IPS-NIHi11 (cell line): ENCODE measurements around the gene GORASP1.
A peak's percentile ranks its signal among the peaks of the same experiment; 100 is the strongest.

Source experiments
- DNase-seq: peaks from one replicate; pipeline ENCODE4 v3.0.0; 2012; ENCODE audit warnings: mixed read lengths, low spot score

GORASP1 gene

DNA sequence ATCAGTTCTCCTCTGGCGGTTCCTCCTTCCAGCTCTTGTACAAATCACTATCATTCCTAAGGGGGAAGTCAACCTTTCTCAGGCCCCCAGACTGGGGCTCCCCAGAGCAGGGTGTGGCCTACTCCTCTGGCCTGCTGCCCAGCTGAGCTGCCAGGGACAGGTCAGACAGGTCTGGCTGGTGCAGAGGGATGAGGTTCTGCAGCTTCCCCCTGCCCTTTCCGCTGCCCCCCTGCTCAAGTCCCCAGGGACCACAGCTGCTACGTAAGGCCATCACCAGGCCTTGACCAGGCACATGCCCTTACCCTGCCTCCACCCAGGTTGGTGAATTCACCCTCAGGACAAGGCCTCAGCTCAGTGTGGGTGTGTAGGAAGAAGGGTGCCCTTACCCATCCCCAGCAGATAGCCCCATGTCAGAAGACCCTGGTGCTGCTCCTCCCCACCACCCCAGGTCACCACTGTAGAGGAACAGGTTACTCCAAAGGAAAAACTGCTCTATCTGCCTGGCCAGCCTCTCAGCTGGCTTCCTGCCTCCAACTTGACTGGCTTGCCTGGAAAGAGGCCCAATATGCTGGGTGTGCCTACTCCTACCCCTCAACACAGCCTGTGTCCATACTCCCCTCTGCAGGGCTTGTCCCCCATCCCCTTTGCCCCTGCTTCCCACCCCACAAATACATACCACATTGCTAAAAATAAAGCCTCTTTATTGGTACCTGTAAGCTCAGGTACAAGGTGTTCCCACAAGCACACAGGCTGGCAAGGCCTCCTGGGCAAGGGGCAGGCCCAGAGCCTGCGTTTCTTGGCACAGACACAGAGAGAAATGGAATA is 34.0 kb upstream of the GORASP1 start:
- peak; percentile 52 for DNase-seq

DNA sequence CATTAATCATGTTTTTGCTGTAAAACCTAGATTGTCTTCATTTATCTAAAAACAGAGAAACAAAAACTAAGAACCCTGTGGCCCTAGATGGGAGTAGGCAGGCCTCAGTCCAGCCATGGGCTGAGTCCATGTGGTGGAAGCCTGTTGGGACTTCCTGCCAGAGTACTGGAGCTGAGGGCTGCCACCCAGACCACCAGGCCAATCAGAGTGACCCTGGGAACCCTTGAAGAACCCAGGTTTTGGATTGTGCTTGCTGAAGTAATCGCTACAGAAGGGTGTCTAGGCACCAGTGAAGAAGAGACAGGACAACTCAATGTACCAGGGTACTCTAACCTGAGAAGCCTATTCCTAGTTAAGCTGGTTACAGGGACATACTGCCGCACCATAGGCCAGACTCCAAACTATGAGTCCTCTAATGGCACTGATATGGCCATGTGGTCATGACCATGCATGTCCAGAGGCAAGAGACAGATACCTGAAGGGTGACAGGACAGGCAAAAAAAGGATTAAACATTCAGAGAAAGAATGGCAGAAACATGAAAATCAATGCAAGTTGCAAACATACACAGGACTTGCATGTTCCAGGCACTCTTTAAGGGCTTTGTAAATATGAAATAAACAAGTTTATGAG is 33.0 kb upstream of the GORASP1 start:
- DNase-seq, result no peak

DNA sequence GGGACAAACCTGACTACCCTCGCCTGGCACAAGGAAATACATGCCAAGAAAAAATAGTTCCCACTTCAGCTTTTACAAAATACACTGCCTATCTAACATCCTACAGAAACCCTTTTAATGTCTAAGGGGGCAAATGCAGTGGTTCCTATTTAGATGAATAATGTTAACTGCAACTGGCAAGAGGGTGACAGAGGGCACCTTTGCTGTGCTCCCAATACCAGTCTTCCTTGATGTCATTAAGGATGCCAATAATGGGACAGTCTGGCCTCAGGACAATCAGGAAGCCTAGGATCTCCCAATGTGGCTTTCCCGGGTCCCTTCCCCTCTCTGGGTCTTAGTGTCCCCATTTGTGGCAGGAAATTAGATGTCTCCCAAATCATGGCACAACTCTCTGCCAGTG is 32.0 kb upstream of the GORASP1 start:
- DNase-seq, result no peak

DNA sequence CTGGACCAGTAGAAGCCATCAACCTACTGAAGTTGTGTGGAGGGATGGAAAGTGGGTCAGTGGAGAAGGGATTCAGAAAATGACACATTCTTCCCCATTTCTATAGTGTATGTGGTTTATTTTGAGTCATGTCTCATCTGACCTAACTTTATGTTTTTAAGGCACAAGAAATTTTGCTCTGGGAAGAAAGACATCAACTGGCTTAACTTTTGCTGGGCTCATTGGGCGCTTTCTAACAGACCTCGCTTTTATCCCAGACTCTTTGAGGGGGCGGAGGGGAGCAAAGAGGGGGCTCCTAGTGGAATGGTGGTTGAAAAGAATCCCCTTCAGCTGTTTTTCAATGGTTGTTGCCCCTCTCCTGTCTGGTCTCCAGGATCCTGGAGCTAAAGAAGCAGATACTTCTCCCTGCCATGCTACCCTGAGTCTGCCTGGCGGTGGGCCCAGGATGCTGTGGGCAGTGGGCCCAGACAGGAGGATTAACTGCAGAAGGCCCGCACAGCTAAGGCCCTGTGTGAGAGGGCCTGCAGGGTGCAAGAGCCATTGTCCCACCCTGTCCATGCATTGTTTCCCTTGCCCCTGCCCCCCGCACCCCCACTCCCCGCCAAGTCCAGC is 31.5 kb upstream of the GORASP1 start:
- DNase-seq, result no peak

DNA sequence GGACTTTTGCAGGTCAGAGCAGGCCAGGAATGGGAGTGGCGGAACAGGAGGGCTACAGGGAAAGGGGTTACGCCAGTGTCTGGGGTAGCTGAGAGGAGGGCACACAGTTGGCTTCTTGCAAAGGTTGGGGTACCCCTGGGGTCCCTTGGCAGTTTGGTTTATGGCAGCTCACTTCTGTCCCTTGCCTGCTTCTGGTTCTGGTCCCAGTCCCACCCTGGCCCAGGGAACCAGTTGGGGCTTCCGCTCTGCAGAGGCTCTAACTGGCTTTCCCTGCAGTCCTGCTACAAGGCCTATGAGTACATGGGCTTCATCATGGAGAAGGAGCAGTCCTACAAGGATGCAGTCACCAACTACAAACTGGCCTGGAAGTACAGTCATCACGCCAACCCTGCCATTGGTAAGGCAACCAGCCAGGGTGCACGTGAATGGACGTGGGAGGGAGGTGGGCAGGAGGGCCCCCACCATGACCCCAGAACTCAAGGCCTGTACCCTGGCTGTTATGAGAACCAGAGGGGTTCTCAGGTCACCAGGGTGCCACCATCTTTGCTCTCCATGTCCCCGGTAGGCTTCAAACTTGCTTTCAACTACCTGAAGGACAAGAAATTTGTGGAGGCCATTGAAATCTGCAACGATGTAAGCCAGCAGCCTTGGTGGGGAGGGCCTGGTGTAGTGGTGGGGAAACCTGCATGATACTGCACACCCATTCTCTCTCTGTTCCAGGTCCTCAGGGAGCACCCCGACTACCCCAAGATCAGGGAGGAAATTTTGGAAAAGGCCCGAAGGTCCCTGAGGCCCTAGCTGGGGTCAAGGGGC is 30.8 kb upstream of the GORASP1 start:
- DNase-seq, result no peak

GRCh38 chr3:39137435-39137936 is 30.1 kb upstream of the GORASP1 start:
- DNase-seq, result no peak

- no peak for DNase-seq
These were observed 29.4 kb upstream of the GORASP1 start for GRCh38 chr3:39136533-39137434.

DNA sequence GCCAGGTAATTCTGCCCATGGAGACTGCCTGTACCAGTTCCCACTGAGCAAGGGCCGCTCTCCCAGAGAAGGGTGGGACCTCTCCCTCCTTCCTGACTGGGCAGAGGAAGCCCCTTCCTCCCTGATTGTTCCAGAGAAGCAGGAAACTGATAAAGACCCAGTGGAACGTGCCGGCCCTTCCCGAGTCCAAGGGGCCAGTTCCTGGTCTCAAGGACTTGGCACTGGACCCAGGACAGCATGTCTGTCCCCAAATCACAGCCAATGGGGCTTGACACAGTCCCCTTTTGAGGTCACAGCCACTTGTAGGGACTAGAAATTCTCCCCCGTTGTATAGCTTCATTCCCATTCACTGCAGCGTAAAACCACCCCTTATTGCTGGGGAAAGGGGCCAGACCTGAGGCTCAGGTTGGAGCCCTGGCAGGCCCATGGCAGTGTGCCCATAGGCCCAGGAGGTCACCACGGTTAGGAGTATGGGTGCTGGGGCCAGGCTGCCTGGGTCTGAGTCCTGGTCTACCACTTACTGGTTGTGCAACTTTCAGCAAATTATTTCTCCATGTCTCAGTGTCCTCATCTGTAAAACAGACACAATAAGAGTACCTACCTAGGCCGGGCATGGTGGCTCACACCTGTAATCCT is 27.9 kb upstream of the GORASP1 start:
- DNase-seq, result no peak

GRCh38 chr3:39134305-39134704 is 26.9 kb upstream of the GORASP1 start:
- no peak for DNase-seq

DNA sequence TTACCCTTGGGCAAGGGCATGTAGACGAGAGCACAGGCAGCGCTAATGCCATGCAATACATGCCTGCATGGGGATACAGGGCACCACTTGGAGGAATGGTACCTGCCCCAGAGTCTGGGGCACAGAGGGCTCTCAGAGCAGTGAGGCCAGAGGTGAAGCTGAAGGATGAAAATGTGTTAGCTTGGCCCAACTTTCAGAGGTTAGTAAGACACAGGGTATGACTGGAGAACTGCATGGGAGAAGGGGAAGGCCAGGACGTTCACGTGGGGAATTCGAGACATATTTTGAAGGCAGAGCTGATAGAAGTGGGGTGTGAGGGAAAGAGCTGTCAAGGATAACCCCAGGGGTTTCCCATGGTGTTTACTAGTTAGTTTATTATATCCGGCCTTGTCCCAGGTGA is 26.4 kb upstream of the GORASP1 start:
- DNase-seq, result no peak

DNA sequence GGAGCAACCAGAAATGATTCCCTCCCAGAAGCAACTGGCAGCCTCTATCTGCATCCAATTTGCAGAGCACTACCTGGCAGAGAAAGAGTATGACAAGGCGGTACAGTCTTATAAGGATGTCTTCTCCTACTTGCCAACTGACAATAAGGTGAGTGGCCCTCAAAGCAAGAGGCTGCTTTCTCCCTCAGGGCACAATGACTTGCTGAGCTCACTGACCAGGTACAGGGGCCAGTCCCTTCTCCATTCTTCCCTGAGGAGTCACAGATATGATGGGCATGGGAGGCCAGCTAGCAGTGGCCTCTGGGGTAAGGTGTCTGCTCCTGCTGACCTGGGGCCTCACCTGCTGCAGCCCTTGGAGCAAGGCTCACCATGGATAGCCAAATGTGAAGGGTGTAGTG is 25.7 kb upstream of the GORASP1 start:
- DNase-seq, result no peak

- DNase-seq, result no peak
These were observed 25.0 kb upstream of the GORASP1 start for GRCh38 chr3:39132096-39133092.

- DNase-seq, result no peak
These were observed 23.4 kb upstream of the GORASP1 start for GRCh38 chr3:39130693-39131265.

DNA sequence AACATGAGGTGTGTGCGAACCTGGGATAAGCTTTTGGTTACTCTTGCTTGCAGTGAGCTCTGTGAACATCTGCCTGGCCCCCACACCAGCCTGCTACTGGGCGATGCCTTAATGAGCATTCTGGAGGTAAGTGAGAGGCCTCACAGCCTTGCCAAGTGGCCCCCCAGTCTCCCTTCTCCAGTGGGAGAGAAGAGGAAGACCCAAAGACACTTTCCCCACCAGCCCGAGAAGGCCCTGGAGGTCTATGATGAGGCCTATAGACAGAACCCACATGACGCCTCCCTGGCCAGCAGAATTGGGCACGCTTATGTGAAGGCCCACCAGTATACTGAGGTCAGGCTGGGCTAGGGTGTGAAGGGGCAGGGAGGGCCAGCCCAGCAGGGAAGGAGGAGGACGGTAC is 22.6 kb upstream of the GORASP1 start:
- DNase-seq, result no peak

- no peak for DNase-seq
These were observed 21.5 kb upstream of the GORASP1 start for GRCh38 chr3:39128951-39129350.

DNA sequence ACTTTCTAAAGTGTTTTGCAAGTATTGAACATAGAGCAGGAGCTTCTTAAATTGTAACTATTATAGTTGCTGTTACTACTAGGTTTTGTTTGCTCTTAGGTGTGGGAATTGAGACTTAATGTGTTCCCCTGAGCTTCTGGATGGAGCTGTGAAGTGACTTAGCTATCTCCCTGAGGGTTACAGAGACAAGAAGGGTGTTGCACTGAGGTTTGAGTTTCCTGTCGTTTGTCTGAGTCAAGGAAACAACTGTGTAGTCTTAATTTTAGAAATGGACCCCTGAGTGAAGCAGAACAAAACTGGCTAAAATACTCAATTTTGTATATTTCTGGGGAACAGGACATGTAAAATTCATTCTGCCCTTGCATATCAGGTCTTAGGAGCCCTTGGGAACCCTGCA is 20.5 kb upstream of the GORASP1 start:
- DNase-seq, result no peak

DNA sequence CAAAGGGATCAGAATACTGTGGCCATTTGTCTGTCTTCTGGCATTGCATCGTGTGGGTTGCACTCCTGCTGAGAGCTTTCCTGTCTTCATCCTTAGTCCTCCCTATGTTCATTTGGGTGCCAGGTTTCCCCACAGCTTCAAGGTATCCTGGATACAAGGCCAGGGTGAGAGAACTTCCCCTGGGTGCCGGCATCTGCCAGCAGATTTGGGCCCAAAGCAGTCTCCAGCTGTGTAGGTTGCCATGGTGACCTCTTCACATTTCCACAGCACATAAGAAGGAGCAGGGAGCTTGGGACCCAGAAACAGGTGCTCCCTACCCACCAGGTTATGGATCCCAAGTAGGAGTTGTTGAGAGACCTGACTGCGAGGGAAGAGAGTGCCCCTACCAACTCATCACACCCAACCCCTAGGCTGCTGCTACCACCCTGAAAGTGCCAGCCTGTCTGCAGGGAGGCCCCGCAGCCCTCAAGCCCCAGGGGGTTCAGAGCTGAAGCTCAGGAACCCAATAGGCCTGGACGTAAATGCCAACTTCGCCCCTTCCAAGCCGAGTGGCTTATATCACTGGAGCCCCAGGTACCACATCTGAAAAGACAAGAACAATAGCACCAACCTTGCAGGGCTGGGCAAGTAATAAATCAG is 20.0 kb upstream of the GORASP1 start:
- no peak for DNase-seq

GRCh38 chr3:39126532-39127071 is 19.2 kb upstream of the GORASP1 start:
- peak; percentile 60 for DNase-seq
